SK-N-SH (cell line): ENCODE measurements around the gene PRAF2. TPM values are rescaled to one million over a fixed set of nuclear protein-coding genes. Genes with fewer than 3 reads are reported as not detected.

Source experiments
- CTCF ChIA-PET: fragments of 300-600, 350-600 bp; formaldehyde crosslinking; extraction: SDS; loops from one replicate; lab custom pipeline; 2021; lab: Yijun Ruan, JAX
- POLR2A ChIA-PET: fragments of 350-600 bp; sonication (Branson Sonifier 250); formaldehyde crosslinking; extraction: SDS; loops from one replicate; lab custom pipeline; 2020; ENCODE audit warnings: antibody characterized with exemption, inconsistent platforms; lab: Yijun Ruan, JAX
- DNase-seq: peaks from one replicate; pipeline ENCODE4 v3.0.0; 2012
- H2AFZ ChIP-seq: fragments of 200-600 bp; sonication (generic); 2 replicates; pipeline ENCODE4 v1.8.1; 2016; ENCODE audit warnings: antibody characterized with exemption, mild to moderate bottlenecking, low read depth
- H3F3A ChIP-seq: fragments of 200-600 bp; sonication (generic); replicated peaks from 2 replicates; pipeline ENCODE3; 2016; ENCODE audit warnings: antibody characterized with exemption, mild to moderate bottlenecking; ENCODE audit not compliant: insufficient read depth
- H3K27ac ChIP-seq, 2 experiments: fragments of 200-500 bp in 1 of 2; fragments of 200-600 bp in 1 of 2; sonication (Bioruptor generic) in 1 of 2; sonication (generic), shearing (Covaris generic) in 1 of 2; 2 replicates each; pipeline versions ENCODE4 v1.5.1 to v1.6.1; 2014 to 2016; ENCODE audit warnings: low read depth in 2 of 2, inconsistent platforms in 1 of 2, low read length in 1 of 2, mild to moderate bottlenecking in 1 of 2, mixed read lengths in 1 of 2
- H3K27me3 ChIP-seq: fragments of 200-600 bp; sonication (generic), shearing (Covaris generic); 2 replicates; pipeline ENCODE4 v1.6.1; 2016; ENCODE audit warnings: mixed run types; ENCODE audit not compliant: insufficient read depth
- H3K36me3 ChIP-seq, 2 experiments: fragments of 200-500 bp in 1 of 2; fragments of 200-600 bp in 1 of 2; sonication (Bioruptor generic) in 1 of 2; sonication (generic) in 1 of 2; replicated peaks in 1 of 2; 2 replicates each; pipeline versions ENCODE3 to v1.5.1; 2014 to 2016; ENCODE audit warnings: low read length in 1 of 2, mild to moderate bottlenecking in 1 of 2; ENCODE audit not compliant: insufficient read depth in 2 of 2, control insufficient read depth in 1 of 2
- H3K4me1 ChIP-seq, 2 experiments: fragments of 200-500 bp in 1 of 2; fragments of 200-600 bp in 1 of 2; sonication (Bioruptor generic) in 1 of 2; sonication (generic), shearing (Covaris generic) in 1 of 2; 2 replicates each; pipeline versions ENCODE4 v1.5.1 to v1.6.1; 2014 to 2016; ENCODE audit warnings: low read depth in 1 of 2, low read length in 1 of 2, mixed run types in 1 of 2; ENCODE audit not compliant: insufficient read depth in 2 of 2, control insufficient read depth in 1 of 2
- H3K4me2 ChIP-seq: fragments of 200-600 bp; sonication (generic), shearing (Covaris generic); 2 replicates; pipeline ENCODE4 v1.6.1; 2017; ENCODE audit warnings: mixed run types
- H3K4me3 ChIP-seq, 2 experiments: fragments of 200-500 bp in 1 of 2; fragments of 200-600 bp in 1 of 2; sonication (Bioruptor generic) in 1 of 2; sonication (generic), shearing (Covaris generic) in 1 of 2; 2 replicates each; pipeline versions ENCODE4 v1.5.1 to v1.8.1; 2014 to 2016; ENCODE audit warnings: low read depth in 2 of 2, inconsistent platforms in 1 of 2, low read length in 1 of 2, mild to moderate bottlenecking in 1 of 2, mixed read lengths in 1 of 2, moderate library complexity in 1 of 2
- H3K79me2 ChIP-seq: fragments of 200-600 bp; sonication (generic); 2 replicates; pipeline ENCODE4 v1.8.1; 2017; ENCODE audit warnings: mild to moderate bottlenecking; ENCODE audit not compliant: insufficient read depth
- H3K9ac ChIP-seq: fragments of 200-600 bp; sonication (generic); 2 replicates; pipeline ENCODE4 v1.6.1; 2017; ENCODE audit warnings: mixed run types
- H3K9me2 ChIP-seq: fragments of 200-600 bp; sonication (generic); 2 replicates; pipeline ENCODE4 v1.6.1; 2017; ENCODE audit warnings: mixed run types
- H3K9me3 ChIP-seq: fragments of 200-600 bp; sonication (generic); 2 replicates; pipeline ENCODE4 v1.6.1; 2017; ENCODE audit warnings: mixed run types, mild to moderate bottlenecking, moderate library complexity
- H4K20me1 ChIP-seq: fragments of 200-600 bp; sonication (generic); 2 replicates; pipeline ENCODE4 v1.6.1; 2017; ENCODE audit warnings: mild to moderate bottlenecking, mixed run types; ENCODE audit not compliant: insufficient read depth
- EP300 ChIP-seq, 2 experiments: IDR thresholded peaks; 2 replicates each; pipeline versions ENCODE4 v1.4.0 to v1.6.1; 2012; ENCODE audit warnings: borderline replicate concordance in 1 of 2, low read depth in 1 of 2, low read length in 1 of 2
- MEF2A ChIP-seq: IDR thresholded peaks from 2 replicates; pipeline ENCODE4 v1.4.0; 2012; ENCODE audit warnings: low read depth, borderline replicate concordance
- MXI1 ChIP-seq: IDR thresholded peaks from 2 replicates; pipeline ENCODE4 v1.6.1; 2012; ENCODE audit warnings: mild to moderate bottlenecking, low read depth, low read length, improper control_type of control experiment
- PBX3 ChIP-seq: IDR thresholded peaks from 2 replicates; pipeline ENCODE4; 2012
- RAD21 ChIP-seq: IDR thresholded peaks from 2 replicates; pipeline ENCODE4 v1.6.1; 2012; ENCODE audit warnings: mild to moderate bottlenecking, low read length
- REST ChIP-seq: IDR thresholded peaks from 2 replicates; pipeline ENCODE4 v1.6.1; 2012; ENCODE audit warnings: mild to moderate bottlenecking, low read depth, low read length, moderate library complexity
- RFX5 ChIP-seq: IDR thresholded peaks from 2 replicates; pipeline ENCODE4 v1.6.1; 2012; ENCODE audit warnings: mild to moderate bottlenecking, improper control_type of control experiment, low read length
- RXRA ChIP-seq: IDR thresholded peaks from 2 replicates; pipeline ENCODE4 v1.4.0; 2012; ENCODE audit warnings: low read depth, mild to moderate bottlenecking, borderline replicate concordance
- SMC3 ChIP-seq: IDR thresholded peaks from 2 replicates; pipeline ENCODE4 v1.6.1; 2012; ENCODE audit warnings: low read depth, low read length, improper control_type of control experiment
- USF1 ChIP-seq: IDR thresholded peaks from 2 replicates; pipeline ENCODE4 v1.4.0; 2012; ENCODE audit warnings: low read depth, borderline replicate concordance
- USF2 ChIP-seq: fragments of 150-350 bp; IDR thresholded peaks from 2 replicates; pipeline ENCODE4 v1.6.1; 2017; ENCODE audit warnings: antibody characterized with exemption, low read length, low read depth, borderline replicate concordance
- ZBTB33 ChIP-seq: IDR thresholded peaks from 2 replicates; pipeline ENCODE4 v1.4.0; 2012; ENCODE audit warnings: low read depth, borderline replicate concordance
- WGBS: methylation state at CpG from one replicate; pipeline ENCODE4 v1.1.6; 2017; ENCODE audit warnings: low lambda C conversion rate; 5-methylcytosine and 5-hydroxymethylcytosine counted together
- polyA plus RNA-seq, 3 experiments: library from polyadenylated mRNA; depleted of rRNA; stranded (reverse); fragments of >200 nt; gene quantifications; 2 replicates each; pipeline ENCODE4 v1.2.3, GENCODE V29; 2012

PRAF2 gene
- polyA plus RNA-seq, 1 of the 3 experiments (the other 2 are of a cell fraction), result 91.9 TPM

GRCh38 chrX:49071877-49072711 lies 1.7 kb downstream of the PRAF2 start:
- DNase-seq, result peak; percentile 71
- no peak for TF ChIP-seq RFX5
- 0 out of 2 replicates have a peak, but pooled peaks have one; percentile 22 for TF ChIP-seq PBX3
- no peak for TF ChIP-seq USF1
- no peak for TF ChIP-seq REST
- TF ChIP-seq RXRA, result no peak
- TF ChIP-seq USF2, result no peak
- H2AFZ ChIP-seq, result no peak overlapping the region
- H3F3A ChIP-seq, result no peaks in the 10 kb centered on the region
- CTCF ChIA-PET, result no interaction called here
- POLR2A ChIA-PET, result no interaction called here
- peaks cover 24% of the 10 kb centered on the region for H3K79me2 ChIP-seq
- no peaks in the 10 kb centered on the region for H3K9me2 ChIP-seq
- peaks cover 0 to 9% of the 10 kb centered on the region in 2 experiments; a peak in 1 of 4 replicates for H3K4me1 ChIP-seq
- H3K9ac ChIP-seq, result peak overlapping the region; percentile 80; the same call in 1 of the 2 replicates
- peaks cover 0 to 3% of the 10 kb centered on the region in 2 experiments for H3K36me3 ChIP-seq
- H4K20me1 ChIP-seq, result 0 out of 2 replicates have a peak, but pooled peaks cover 5% of the 10 kb centered on the region
- no peaks in the 10 kb centered on the region for H3K27me3 ChIP-seq
- peak overlapping the region; percentile 61 to 95 for H3K4me3 ChIP-seq
- peak overlapping the region; percentile 89 for H3K4me2 ChIP-seq
- H3K9me3 ChIP-seq, result no peaks in the 10 kb centered on the region
- WGBS, result 79% methylated on average over 44 of the region's 63 CpGs
- no peak overlapping the region; a peak in 1 of 4 replicates for H3K27ac ChIP-seq

- CTCF ChIA-PET, result no interaction called here
- TF ChIP-seq MEF2A (no peak), RFX5 (no peak), ZBTB33 (no peak), USF2 (no peak), MXI1 (no peak), SMC3 (no peak), RAD21 (no peak), EP300 (IDR thresholded peaks at IDR 0.05; ENCODE audit: borderline replicate concordance in 1 of 2, low read depth in 1 of 2, low read length in 1 of 2) (no peak)
These were observed 2.8 kb downstream of the PRAF2 start for GRCh38 chrX:49070988-49071387.

More at GRCh38 chrX:49070988-49071387, 2.8 kb downstream of the PRAF2 start:
- H3K9me3 ChIP-seq, result no peaks in the 10 kb centered on the region
- H3K4me1 ChIP-seq, result peaks cover 0 to 9% of the 10 kb centered on the region in 2 experiments; a peak in 1 of 4 replicates
- no peaks in the 10 kb centered on the region for H3K9me2 ChIP-seq
- POLR2A ChIA-PET, result no interaction called here
- H3K9ac ChIP-seq, result no peak overlapping the region
- H3K27me3 ChIP-seq, result no peaks in the 10 kb centered on the region
- H3K79me2 ChIP-seq, result peaks cover 24% of the 10 kb centered on the region
- no peak overlapping the region for H2AFZ ChIP-seq
- no peak for DNase-seq
- H3K4me3 ChIP-seq, result no peak overlapping the region
- H3K4me2 ChIP-seq, result no peak overlapping the region
- H3F3A ChIP-seq, result no peaks in the 10 kb centered on the region
- H3K27ac ChIP-seq, result no peak overlapping the region
- 0 out of 2 replicates have a peak, but pooled peaks cover 5% of the 10 kb centered on the region for H4K20me1 ChIP-seq
- no peaks in the 10 kb centered on the region for H3K36me3 ChIP-seq
- 95% methylated on average over 4 of the region's 4 CpGs for WGBS
